A549 (cell line): ENCODE measurements around the gene EFS.
A peak's percentile ranks its signal among the peaks of the same experiment; 100 is the strongest.

Experiments used
- ATOH8 ChIP-seq: fragments of 250-450 bp; sonication (Bioruptor Pico); IDR thresholded peaks from 2 replicates; pipeline ENCODE4 v1.5.0; 2020; ENCODE audit warnings: low read depth, mild to moderate bottlenecking, moderate library complexity
- BHLHE40 ChIP-seq: IDR thresholded peaks from 2 replicates; pipeline ENCODE4 v1.6.1; 2012; ENCODE audit warnings: low read depth, low read length, inconsistent platforms
- CEBPB ChIP-seq, 2 experiments: fragments of >200 bp in 1 of 2; sonication (Bioruptor Twin) in 1 of 2; formaldehyde crosslinking in 1 of 2; IDR thresholded peaks; 2 replicates each; pipeline ENCODE4 v1.6.1; 2012 to 2016
- CTCF ChIP-seq: fragments of >200 bp; sonication (Bioruptor Twin); formaldehyde crosslinking; IDR thresholded peaks from 3 replicates; pipeline ENCODE4 v1.5.1; 2016
- FOSB ChIP-seq: fragments of 250-450 bp; sonication (Bioruptor Pico); IDR thresholded peaks from 2 replicates; pipeline ENCODE4 v1.5.0; 2020; ENCODE audit warnings: mild to moderate bottlenecking, moderate library complexity
- FOSL2 ChIP-seq, 2 experiments: fragments of 450-650 bp in 1 of 2; fragments of >200 bp in 1 of 2; sonication (Bioruptor Twin) in 1 of 2; formaldehyde crosslinking; IDR thresholded peaks; 2 replicates each; pipeline versions ENCODE4 v1.5.0 to v1.6.1; 2016 to 2020; ENCODE audit warnings: mild to moderate bottlenecking in 1 of 2, moderate library complexity in 1 of 2
- PBX3 ChIP-seq: IDR thresholded peaks from 2 replicates; pipeline ENCODE4 v1.6.1; 2012
- POLR2A ChIP-seq: IDR thresholded peaks from 2 replicates; pipeline ENCODE4 v1.6.1; 2012; ENCODE audit warnings: mild to moderate bottlenecking, low read length
- POLR2AphosphoS2 ChIP-seq: conservative IDR thresholded peaks from 2 replicates; pipeline ENCODE4 v1.6.1; 2012; ENCODE audit warnings: low read length, improper control_type of control experiment, inconsistent platforms
- RAD21 ChIP-seq, 2 experiments: fragments of >200 bp in 1 of 2; sonication (Bioruptor Twin) in 1 of 2; formaldehyde crosslinking in 1 of 2; IDR thresholded peaks in 1 of 2; conservative IDR thresholded peaks in 1 of 2; 2 replicates in 1 of 2; 3 replicates in 1 of 2; pipeline ENCODE4 v1.6.1; 2012 to 2018; ENCODE audit warnings: inconsistent platforms in 1 of 2
- RCOR1 ChIP-seq: fragments of 150-350 bp; IDR thresholded peaks from 2 replicates; pipeline ENCODE4 v1.6.1; 2014; ENCODE audit warnings: antibody characterized with exemption, low read length, low read depth
- ZFP36 ChIP-seq: fragments of 450-650 bp; IDR thresholded peaks from 2 replicates; pipeline ENCODE4 v1.6.1; 2014; ENCODE audit warnings: borderline replicate concordance; ENCODE audit not compliant: partially characterized antibody
- ZNF302 ChIP-seq: fragments of 250-450 bp; sonication (Bioruptor Pico); IDR thresholded peaks from 2 replicates; pipeline ENCODE4 v1.9.0; 2021; ENCODE audit warnings: inconsistent platforms, mild to moderate bottlenecking, moderate library complexity

GRCh38 chr14:23306412-23307145 is 58.4 kb downstream of the EFS start, which contains the start of gene BCL2L2:
- TF ChIP-seq CTCF (no peak), POLR2AphosphoS2 (no peak), FOSB (CRISPR knock-in tag) (no peak), CEBPB (IDR thresholded peaks at IDR 0.05) (no peak), POLR2A (peak; percentile 71), PBX3 (no peak), ZNF302 (CRISPR knock-in tag) (no peak), ZFP36 (no peak), RAD21 (conservative IDR thresholded peaks at IDR 0.05 in 1 of 2, IDR thresholded peaks at IDR 0.05 in 1 of 2) (no peak), ATOH8 (no peak), RCOR1 (no peak), BHLHE40 (no peak), FOSL2 (IDR thresholded peaks at IDR 0.05) (no peak), FOSL2 (CRISPR knock-in tag; IDR thresholded peaks at IDR 0.05) (no peak)
